CD4-positive, alpha-beta T cell (primary cell): ENCODE results near the gene ZNF816. TPM values are rescaled to one million over a fixed set of nuclear protein-coding genes. Genes with fewer than 3 reads are reported as not detected.
"Not testable (repeated sequence)": the region's sequence is repeated elsewhere in the genome, so short reads cannot be mapped to it uniquely, and the experiment has no call there.

Experiments
- ATAC-seq: fragments of 200-7000 bp; cut with Tn5 transposase; one replicate; pipeline ENCODE4 v1.10.0; 2022; ENCODE audit warnings: mild to moderate bottlenecking; ENCODE audit not compliant: poor library complexity
- CTCF ChIA-PET: fragments of 350-600 bp; sonication (Branson Sonifier 250); formaldehyde crosslinking; loops from one replicate; lab custom pipeline; 2021; ENCODE audit warnings: antibody characterized with exemption, inconsistent platforms; lab: Charles Lee
- POLR2A ChIA-PET: fragments of 350-600 bp; sonication (Branson Sonifier 250); formaldehyde crosslinking; loops from one replicate; lab custom pipeline; 2021; ENCODE audit warnings: antibody characterized with exemption, inconsistent platforms; lab: Charles Lee
- DNase-seq, 14 experiments: peaks; one replicate each; pipeline ENCODE4 v3.0.0-alpha.2; 2013 to 2020; ENCODE audit warnings: mixed read lengths in 2 of 14
- H3K27ac ChIP-seq, 2 donors: one replicate each; pipeline versions ENCODE4 v1.5.1 to v1.7.0; 2013; ENCODE audit warnings: low read length in 2 of 2, low read depth in 1 of 2, mild to moderate bottlenecking in 1 of 2
- H3K27me3 ChIP-seq, 2 experiments: 1 replicate in 1 of 2; 2 replicates in 1 of 2; pipeline versions ENCODE4 v1.6.1 to v1.7.0; 2013; ENCODE audit warnings: low read length in 2 of 2, control low read depth in 1 of 2, mild to moderate bottlenecking in 1 of 2, moderate library complexity in 1 of 2; ENCODE audit not compliant: insufficient read depth in 2 of 2, control insufficient read depth in 1 of 2
- H3K36me3 ChIP-seq: one replicate; pipeline ENCODE4 v1.6.1; 2013; ENCODE audit warnings: low read length, control low read depth; ENCODE audit not compliant: insufficient read depth
- H3K4me1 ChIP-seq: one replicate; pipeline ENCODE4 v1.6.1; 2013; ENCODE audit warnings: low read length, control low read depth; ENCODE audit not compliant: insufficient read depth
- H3K4me3 ChIP-seq: one replicate; pipeline ENCODE4 v1.5.1; 2013; ENCODE audit warnings: mild to moderate bottlenecking, low read length, moderate library complexity
- H3K9me3 ChIP-seq, 2 experiments: 1 replicate in 1 of 2; 2 replicates in 1 of 2; pipeline versions ENCODE4 v1.6.1 to v1.7.0; 2013; ENCODE audit warnings: low read length in 2 of 2, mild to moderate bottlenecking in 2 of 2, control low read depth in 1 of 2, moderate library complexity in 1 of 2; ENCODE audit not compliant: control insufficient read depth in 1 of 2, insufficient read depth in 1 of 2
- H3K27ac Mint-ChIP-seq: one replicate; pipeline ENCODE4 v1.8.0; 2020; ENCODE audit warnings: mixed read lengths
- H3K27me3 Mint-ChIP-seq: one replicate; pipeline ENCODE4 v1.8.0; 2021; ENCODE audit warnings: mixed read lengths
- H3K36me3 Mint-ChIP-seq: one replicate; pipeline ENCODE4 v1.8.0; 2021; ENCODE audit warnings: low read depth, mixed read lengths
- H3K4me1 Mint-ChIP-seq: one replicate; pipeline ENCODE4 v1.8.0; 2021; ENCODE audit warnings: low read depth, mixed read lengths
- H3K4me3 Mint-ChIP-seq: one replicate; pipeline ENCODE4 v1.8.0; 2020; ENCODE audit warnings: mild to moderate bottlenecking, mixed read lengths
- H3K9me3 Mint-ChIP-seq: one replicate; pipeline ENCODE4 v1.8.0; 2020; ENCODE audit warnings: mixed read lengths
- CTCF ChIP-seq: fragments of 200-600 bp; IDR thresholded peaks from one replicate; pipeline ENCODE4 v1.8.0; 2022; ENCODE audit warnings: antibody characterized with exemption, mild to moderate bottlenecking
- intact Hi-C, 2 experiments: fragments of 100-400 bp; cut with DNase I in 1 of 2; cut with micrococcal nuclease in 1 of 2; formaldehyde crosslinking; loops; one replicate each; pipeline versions ENCODE4 v1.15.1 to v1.9.0; 2023 to 2025; cut with DNase I, micrococcal nuclease
- total RNA-seq, 174 experiments: library from RNA in 2 of 174; stranded (reverse) in 2 of 174; gene quantifications; one replicate each; pipeline ENCODE4 v1.2.3 and lab custom pipeline; 2021 to 2026

ZNF816 gene
- total RNA-seq, 2 experiments from 2014 or later: 3.6 to 5.5 TPM

GRCh38 chr19:52941941-52942385, 20.7 kb downstream of the ZNF816 start:
- peaks cover 24% of the 10 kb centered on the region for H3K4me1 ChIP-seq
- no peaks in the 10 kb centered on the region for H3K27me3 ChIP-seq
- peaks cover under 1% of the 10 kb centered on the region for H3K9me3 Mint-ChIP-seq
- DNase-seq (peak in 7 of 14 experiments; percentile 1 to 49 (median 25)), ATAC-seq (peak; percentile 28)
- intact Hi-C loops: loop anchor here (1.0 to 10.0 kb wide), 8 partner anchors 19 to 393 kb away; partner anchors contain the start of genes ZNF816 (in 2 of the 2), ZNF888 (in 2 of the 2), ZNF160 (in 1 of the 2) and ZNF320 (in 1 of the 2)
- peaks cover 29% of the 10 kb centered on the region for H3K4me1 Mint-ChIP-seq
- H3K4me3 Mint-ChIP-seq: peak overlapping the region; percentile 97
- CTCF ChIA-PET: no interaction called here
- POLR2A ChIA-PET: interaction anchor here (0.7 kb wide), 1 partner anchor 17 kb away, joined by 3 read pairs; no protein-coding TSS in a partner anchor
- no peak for TF ChIP-seq CTCF
- H3K4me3 ChIP-seq: peak overlapping the region; percentile 92
- peak overlapping the region; percentile 91 for H3K27ac Mint-ChIP-seq
- H3K27me3 Mint-ChIP-seq: no peaks in the 10 kb centered on the region
- H3K9me3 ChIP-seq: peaks cover 15 to 68% of the 10 kb centered on the region in 2 experiments
- H3K27ac ChIP-seq: peak overlapping the region in 1 of 2 donors; percentile 78
- H3K36me3 ChIP-seq: peaks cover 5% of the 10 kb centered on the region
- H3K36me3 Mint-ChIP-seq: peaks cover 51% of the 10 kb centered on the region

GRCh38 chr19:52941523-52941922, 21.2 kb downstream of the ZNF816 start:
- Histone ChIP-seq H3K4me3 (peak overlapping the region; percentile 92), H3K4me1 (peaks cover 24% of the 10 kb centered on the region), H3K9me3 (peaks cover 15 to 68% of the 10 kb centered on the region in 2 experiments)
- intact Hi-C loops: loop anchor here in 1 of 2 experiments (5.0 to 10.0 kb wide), 3 partner anchors 157 to 393 kb away; partner anchors contain the start of genes ZNF160, ZNF600 and ZNF845
- CTCF ChIA-PET, H3K27me3 Mint-ChIP-seq, H3K9me3 Mint-ChIP-seq, H3K27ac ChIP-seq, H3K36me3 ChIP-seq, ATAC-seq, H3K27me3 ChIP-seq: not testable (repeated sequence)
- Mint-ChIP-seq H3K4me1 (peaks cover 29% of the 10 kb centered on the region), H3K27ac (peak overlapping the region; percentile 91), H3K36me3 (peaks cover 55% of the 10 kb centered on the region), H3K4me3 (peak overlapping the region; percentile 97)
- POLR2A ChIA-PET: interaction anchor here (0.7 kb wide), 1 partner anchor 18 kb away, joined by 3 read pairs; no protein-coding TSS in a partner anchor
- DNase-seq: peak in 1 of 14 experiments; percentile 13

- peaks cover 62% of the 10 kb centered on the region for H3K36me3 Mint-ChIP-seq
- ChIA-PET CTCF (interaction anchor here (0.7 kb wide), 1 partner anchor 234 kb away, joined by 3 read pairs; no protein-coding TSS in a partner anchor), POLR2A (interaction anchor here (0.7 kb wide), 1 partner anchor 18 kb away, joined by 3 read pairs; no protein-coding TSS in a partner anchor)
- H3K27ac ChIP-seq, H3K4me3 ChIP-seq, H3K9me3 Mint-ChIP-seq, ATAC-seq, H3K36me3 ChIP-seq, DNase-seq, H3K27me3 Mint-ChIP-seq, H3K27me3 ChIP-seq: not testable (repeated sequence)
- peaks cover 29% of the 10 kb centered on the region for H3K4me1 Mint-ChIP-seq
- peak overlapping the region; percentile 91 for H3K27ac Mint-ChIP-seq
- Histone ChIP-seq H3K4me1 (peaks cover 24% of the 10 kb centered on the region), H3K9me3 (peaks cover 11 to 66% of the 10 kb centered on the region in 2 experiments)
- peak overlapping the region; percentile 97 for H3K4me3 Mint-ChIP-seq
- intact Hi-C loops: loop anchor here in 1 of 2 experiments (5.0 to 10.0 kb wide), 3 partner anchors 156 to 394 kb away; partner anchors contain the start of genes ZNF160, ZNF600 and ZNF845
Measured at GRCh38 chr19:52940905-52941304, 21.8 kb downstream of the ZNF816 start.

GRCh38 chr19:52938761-52939160, 23.9 kb downstream of the ZNF816 start:
- Histone ChIP-seq H3K27me3 (no peaks in the 10 kb centered on the region), H3K9me3 (peaks cover 21 to 69% of the 10 kb centered on the region in 2 experiments), H3K4me3 (no peak overlapping the region), H3K4me1 (peaks cover 24% of the 10 kb centered on the region), H3K36me3 (peaks cover 10% of the 10 kb centered on the region), H3K27ac (no peak overlapping the region)
- TF ChIP-seq CTCF: no peak
- peaks cover 7% of the 10 kb centered on the region for H3K9me3 Mint-ChIP-seq
- DNase-seq (no peak), ATAC-seq (no peak)
- H3K4me1 Mint-ChIP-seq: peaks cover 29% of the 10 kb centered on the region
- H3K27me3 Mint-ChIP-seq: no peaks in the 10 kb centered on the region
- CTCF ChIA-PET: no interaction called here
- no peak overlapping the region for H3K27ac Mint-ChIP-seq
- intact Hi-C loops: no loop called here
- H3K4me3 Mint-ChIP-seq: peak overlapping the region; percentile 20
- POLR2A ChIA-PET: no interaction called here
- H3K36me3 Mint-ChIP-seq: peaks cover 64% of the 10 kb centered on the region
